C4-2B (cell line): ENCODE measurements around the gene RNF180.

Experiments used
- ZFX ChIP-seq: fragments of 450-650 bp; IDR thresholded peaks from 2 replicates; pipeline ENCODE4 v1.6.1; 2017
- TF ChIP-seq, protein P1 (sequence below): fragments of 450-650 bp; conservative IDR thresholded peaks from 2 replicates; pipeline ENCODE4 v1.5.1; 2017; ENCODE audit warnings: mild to moderate bottlenecking

DNA sequence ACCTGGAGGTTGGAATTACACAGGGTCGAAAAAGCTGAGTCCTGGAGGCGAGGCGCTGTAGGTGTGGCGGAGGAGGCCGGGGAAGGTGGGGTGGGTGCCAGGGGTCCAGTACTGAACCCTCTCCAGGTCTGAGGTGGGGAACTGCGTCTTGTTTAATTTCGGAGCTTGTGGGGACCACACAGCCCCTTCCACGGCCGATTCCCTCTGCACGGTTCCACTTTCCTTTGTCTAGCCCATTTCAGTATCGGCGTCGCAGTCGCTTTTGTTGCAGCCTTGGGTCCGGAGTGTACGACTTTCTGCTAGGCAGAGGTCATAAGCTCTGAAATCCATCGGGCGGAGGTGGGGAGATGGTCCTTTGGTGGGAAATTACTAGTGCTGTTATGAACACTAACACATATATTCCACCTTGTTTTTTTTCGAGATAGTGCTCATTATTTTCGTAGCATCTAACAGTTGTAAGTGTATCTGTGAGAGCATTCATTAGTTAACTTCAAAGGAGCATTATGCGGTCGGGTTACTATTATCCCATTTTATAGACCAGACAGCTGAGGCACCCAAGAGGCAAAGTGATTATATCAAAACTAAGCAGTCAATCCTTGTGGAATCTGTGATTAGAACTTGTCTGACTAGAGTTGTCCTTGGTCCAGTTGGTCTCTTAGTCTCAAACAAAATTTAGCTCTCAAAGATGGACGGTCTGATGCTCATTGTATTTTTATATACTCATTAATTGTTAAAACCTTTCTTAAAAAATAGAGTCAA, 737 bp downstream of the RNF180 start:
- TF ChIP-seq, protein P1, sequence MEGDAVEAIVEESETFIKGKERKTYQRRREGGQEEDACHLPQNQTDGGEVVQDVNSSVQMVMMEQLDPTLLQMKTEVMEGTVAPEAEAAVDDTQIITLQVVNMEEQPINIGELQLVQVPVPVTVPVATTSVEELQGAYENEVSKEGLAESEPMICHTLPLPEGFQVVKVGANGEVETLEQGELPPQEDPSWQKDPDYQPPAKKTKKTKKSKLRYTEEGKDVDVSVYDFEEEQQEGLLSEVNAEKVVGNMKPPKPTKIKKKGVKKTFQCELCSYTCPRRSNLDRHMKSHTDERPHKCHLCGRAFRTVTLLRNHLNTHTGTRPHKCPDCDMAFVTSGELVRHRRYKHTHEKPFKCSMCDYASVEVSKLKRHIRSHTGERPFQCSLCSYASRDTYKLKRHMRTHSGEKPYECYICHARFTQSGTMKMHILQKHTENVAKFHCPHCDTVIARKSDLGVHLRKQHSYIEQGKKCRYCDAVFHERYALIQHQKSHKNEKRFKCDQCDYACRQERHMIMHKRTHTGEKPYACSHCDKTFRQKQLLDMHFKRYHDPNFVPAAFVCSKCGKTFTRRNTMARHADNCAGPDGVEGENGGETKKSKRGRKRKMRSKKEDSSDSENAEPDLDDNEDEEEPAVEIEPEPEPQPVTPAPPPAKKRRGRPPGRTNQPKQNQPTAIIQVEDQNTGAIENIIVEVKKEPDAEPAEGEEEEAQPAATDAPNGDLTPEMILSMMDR = no peak
- TF ChIP-seq ZFX = peak; percentile 26; the same call in 1 of the 2 replicates
